ENCODE results near the gene KDELR3.

DNA sequence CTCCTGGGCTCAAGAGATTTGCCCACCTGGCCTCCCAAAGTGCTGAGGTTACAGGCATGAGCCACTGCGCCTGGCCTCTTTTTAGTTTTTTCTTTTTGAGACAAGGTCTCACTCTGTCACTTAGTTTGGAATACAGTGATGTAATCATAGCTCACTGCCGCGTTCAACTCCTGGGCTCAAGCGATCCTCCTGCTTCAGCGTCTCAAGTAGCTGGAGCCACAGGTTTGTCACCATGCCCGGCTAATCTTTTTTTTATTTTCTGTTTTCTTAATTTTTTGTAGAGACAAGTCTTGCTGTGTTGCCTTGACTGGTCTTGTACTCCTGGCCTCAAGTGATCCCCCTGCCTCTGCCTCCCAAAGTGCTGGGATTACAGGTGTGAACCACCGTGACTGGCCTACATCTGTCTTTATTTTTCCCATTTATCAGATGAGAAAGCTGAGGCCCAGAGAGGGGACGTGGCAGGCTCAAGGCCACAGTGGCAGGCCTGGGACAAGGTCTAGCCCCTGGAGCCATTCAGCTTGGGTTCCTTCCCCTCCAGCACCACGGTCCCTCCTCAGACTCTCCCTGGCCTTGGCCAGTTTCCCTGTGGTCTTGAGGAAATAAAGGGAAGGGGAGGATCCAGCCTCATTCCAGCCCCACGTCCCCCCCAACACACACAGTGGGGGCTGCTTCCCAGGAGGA, 2.8 kb upstream of the KDELR3 start:
- TF ChIP-seq, protein P1, sequence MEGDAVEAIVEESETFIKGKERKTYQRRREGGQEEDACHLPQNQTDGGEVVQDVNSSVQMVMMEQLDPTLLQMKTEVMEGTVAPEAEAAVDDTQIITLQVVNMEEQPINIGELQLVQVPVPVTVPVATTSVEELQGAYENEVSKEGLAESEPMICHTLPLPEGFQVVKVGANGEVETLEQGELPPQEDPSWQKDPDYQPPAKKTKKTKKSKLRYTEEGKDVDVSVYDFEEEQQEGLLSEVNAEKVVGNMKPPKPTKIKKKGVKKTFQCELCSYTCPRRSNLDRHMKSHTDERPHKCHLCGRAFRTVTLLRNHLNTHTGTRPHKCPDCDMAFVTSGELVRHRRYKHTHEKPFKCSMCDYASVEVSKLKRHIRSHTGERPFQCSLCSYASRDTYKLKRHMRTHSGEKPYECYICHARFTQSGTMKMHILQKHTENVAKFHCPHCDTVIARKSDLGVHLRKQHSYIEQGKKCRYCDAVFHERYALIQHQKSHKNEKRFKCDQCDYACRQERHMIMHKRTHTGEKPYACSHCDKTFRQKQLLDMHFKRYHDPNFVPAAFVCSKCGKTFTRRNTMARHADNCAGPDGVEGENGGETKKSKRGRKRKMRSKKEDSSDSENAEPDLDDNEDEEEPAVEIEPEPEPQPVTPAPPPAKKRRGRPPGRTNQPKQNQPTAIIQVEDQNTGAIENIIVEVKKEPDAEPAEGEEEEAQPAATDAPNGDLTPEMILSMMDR (conservative IDR thresholded peaks at IDR 0.05 in 1 of 2, IDR thresholded peaks at IDR 0.05 in 1 of 2; ENCODE audit: low read depth in 1 of 2, low read length in 2 of 2): no peak
- no peak for TF ChIP-seq EZH2 (IDR thresholded peaks at IDR 0.05; ENCODE audit: low read length, missing control alignments)

All from fibroblast of lung (primary cell).